Right lobe of liver (tissue), 4 donors: ENCODE data around the gene CPNE9.

Experiments used
- POLR2A ChIP-seq: fragments of 450-650 bp; IDR thresholded peaks from one replicate; pipeline ENCODE4 v1.6.1; 2017; ENCODE audit warnings: antibody characterized with exemption, mild to moderate bottlenecking
- TF ChIP-seq, protein P1 (sequence below), 4 donors: fragments of 200-600 bp in 3 of 4; fragments of 450-650 bp in 1 of 4; IDR thresholded peaks; one replicate each; pipeline versions ENCODE4 v1.5.1 to v1.8.0; 2016 to 2022; ENCODE audit warnings: antibody characterized with exemption in 4 of 4, mild to moderate bottlenecking in 2 of 4
- donor health status: DM: no; HTN: no; CAD: no.
- donor health status: DM: no; HTN: no; CAD: no.
- donor health status: DM: no; HTN: yes; CAD: no.

DNA sequence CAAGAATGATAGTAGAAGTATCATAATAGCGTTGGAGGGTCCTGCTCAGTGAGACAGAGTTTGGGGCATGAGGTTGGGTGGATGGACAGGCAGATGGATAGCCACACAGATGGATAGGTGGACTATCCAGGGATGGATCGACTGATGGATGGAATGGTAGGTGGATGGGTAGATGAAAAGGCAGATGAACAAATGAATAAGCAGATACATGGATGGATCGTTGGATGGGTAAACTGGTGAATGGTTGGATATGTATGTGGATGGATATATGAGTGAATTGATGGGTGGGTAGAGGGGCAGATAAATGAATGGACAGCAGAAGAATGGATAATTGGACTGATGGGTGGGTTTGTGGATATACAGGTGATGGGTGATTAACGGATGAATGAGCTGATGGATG lies 9.5 kb downstream of the CPNE9 start:
- TF ChIP-seq, protein P1, sequence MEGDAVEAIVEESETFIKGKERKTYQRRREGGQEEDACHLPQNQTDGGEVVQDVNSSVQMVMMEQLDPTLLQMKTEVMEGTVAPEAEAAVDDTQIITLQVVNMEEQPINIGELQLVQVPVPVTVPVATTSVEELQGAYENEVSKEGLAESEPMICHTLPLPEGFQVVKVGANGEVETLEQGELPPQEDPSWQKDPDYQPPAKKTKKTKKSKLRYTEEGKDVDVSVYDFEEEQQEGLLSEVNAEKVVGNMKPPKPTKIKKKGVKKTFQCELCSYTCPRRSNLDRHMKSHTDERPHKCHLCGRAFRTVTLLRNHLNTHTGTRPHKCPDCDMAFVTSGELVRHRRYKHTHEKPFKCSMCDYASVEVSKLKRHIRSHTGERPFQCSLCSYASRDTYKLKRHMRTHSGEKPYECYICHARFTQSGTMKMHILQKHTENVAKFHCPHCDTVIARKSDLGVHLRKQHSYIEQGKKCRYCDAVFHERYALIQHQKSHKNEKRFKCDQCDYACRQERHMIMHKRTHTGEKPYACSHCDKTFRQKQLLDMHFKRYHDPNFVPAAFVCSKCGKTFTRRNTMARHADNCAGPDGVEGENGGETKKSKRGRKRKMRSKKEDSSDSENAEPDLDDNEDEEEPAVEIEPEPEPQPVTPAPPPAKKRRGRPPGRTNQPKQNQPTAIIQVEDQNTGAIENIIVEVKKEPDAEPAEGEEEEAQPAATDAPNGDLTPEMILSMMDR (IDR thresholded peaks at IDR 0.05), result no peak
- TF ChIP-seq POLR2A, result no peak
